K562 (cell line): ENCODE measurements around the gene CHIC2. TPM values are rescaled to one million over a fixed set of nuclear protein-coding genes. Genes with fewer than 3 reads are reported as not detected.

ENCODE experiments used
- MGA ChIP-seq: fragments of 450-650 bp; IDR thresholded peaks from 2 replicates; pipeline ENCODE4 v1.6.1; 2016; ENCODE audit warnings: mild to moderate bottlenecking, moderate library complexity
- polyA plus RNA-seq, 8 experiments: library from polyadenylated mRNA; depleted of rRNA in 4 of 8; stranded (reverse) in 5 of 8; unstranded in 3 of 8; fragments of >200 nt; fragmentation: Nextera tagmentation in 2 of 8; fragmentation: Illumina TruSeq in 1 of 8; extraction: Ambion mirVana in 2 of 8; extraction: Trizol in 1 of 8; gene quantifications; 2 replicates each; pipeline versions ENCODE4 v1.2.1 to v1.2.3, GENCODE V29; 2011 to 2014; ENCODE audit warnings: inconsistent platforms in 1 of 8, missing spikeins in 1 of 8
- total RNA-seq, 7 experiments: library from RNA; depleted of rRNA in 6 of 7; stranded (reverse); fragments of >200 nt in 6 of 7; fragmentation: Illumina TruSeq in 2 of 7; extraction: Trizol in 2 of 7; gene quantifications; 2 replicates each; pipeline versions ENCODE4 v1.2.1 to v1.2.3, GENCODE V29; 2011 to 2021; ENCODE audit warnings: low replicate concordance in 1 of 7

Gene CHIC2
- total and polyA plus RNA-seq, 9 of the 15 experiments (the other 6 are each of a cell fraction or from before 2014, with no cell fraction given) = 0.89 to 25.1 (median 12.1) TPM

GRCh38 chr4:54091637-54092404 is 27.4 kb upstream of the CHIC2 start (continued):
- peak; percentile 12; the same call in 1 of the 2 replicates for TF ChIP-seq MGA
